C1 segment of cervical spinal cord (tissue), 14 donors: ENCODE measurements around the gene PIGN.

Experiments used
- DNase-seq, 14 donors: peaks; one replicate each; lab custom pipeline; 2025; lab: John Stamatoyannopoulos, UW

Gene PIGN, protein sequence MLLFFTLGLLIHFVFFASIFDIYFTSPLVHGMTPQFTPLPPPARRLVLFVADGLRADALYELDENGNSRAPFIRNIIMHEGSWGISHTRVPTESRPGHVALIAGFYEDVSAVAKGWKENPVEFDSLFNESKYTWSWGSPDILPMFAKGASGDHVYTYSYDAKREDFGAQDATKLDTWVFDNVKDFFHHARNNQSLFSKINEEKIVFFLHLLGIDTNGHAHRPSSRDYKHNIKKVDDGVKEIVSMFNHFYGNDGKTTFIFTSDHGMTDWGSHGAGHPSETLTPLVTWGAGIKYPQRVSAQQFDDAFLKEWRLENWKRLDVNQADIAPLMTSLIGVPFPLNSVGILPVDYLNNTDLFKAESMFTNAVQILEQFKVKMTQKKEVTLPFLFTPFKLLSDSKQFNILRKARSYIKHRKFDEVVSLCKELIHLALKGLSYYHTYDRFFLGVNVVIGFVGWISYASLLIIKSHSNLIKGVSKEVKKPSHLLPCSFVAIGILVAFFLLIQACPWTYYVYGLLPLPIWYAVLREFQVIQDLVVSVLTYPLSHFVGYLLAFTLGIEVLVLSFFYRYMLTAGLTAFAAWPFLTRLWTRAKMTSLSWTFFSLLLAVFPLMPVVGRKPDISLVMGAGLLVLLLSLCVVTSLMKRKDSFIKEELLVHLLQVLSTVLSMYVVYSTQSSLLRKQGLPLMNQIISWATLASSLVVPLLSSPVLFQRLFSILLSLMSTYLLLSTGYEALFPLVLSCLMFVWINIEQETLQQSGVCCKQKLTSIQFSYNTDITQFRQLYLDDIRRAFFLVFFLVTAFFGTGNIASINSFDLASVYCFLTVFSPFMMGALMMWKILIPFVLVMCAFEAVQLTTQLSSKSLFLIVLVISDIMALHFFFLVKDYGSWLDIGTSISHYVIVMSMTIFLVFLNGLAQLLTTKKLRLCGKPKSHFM

DNA sequence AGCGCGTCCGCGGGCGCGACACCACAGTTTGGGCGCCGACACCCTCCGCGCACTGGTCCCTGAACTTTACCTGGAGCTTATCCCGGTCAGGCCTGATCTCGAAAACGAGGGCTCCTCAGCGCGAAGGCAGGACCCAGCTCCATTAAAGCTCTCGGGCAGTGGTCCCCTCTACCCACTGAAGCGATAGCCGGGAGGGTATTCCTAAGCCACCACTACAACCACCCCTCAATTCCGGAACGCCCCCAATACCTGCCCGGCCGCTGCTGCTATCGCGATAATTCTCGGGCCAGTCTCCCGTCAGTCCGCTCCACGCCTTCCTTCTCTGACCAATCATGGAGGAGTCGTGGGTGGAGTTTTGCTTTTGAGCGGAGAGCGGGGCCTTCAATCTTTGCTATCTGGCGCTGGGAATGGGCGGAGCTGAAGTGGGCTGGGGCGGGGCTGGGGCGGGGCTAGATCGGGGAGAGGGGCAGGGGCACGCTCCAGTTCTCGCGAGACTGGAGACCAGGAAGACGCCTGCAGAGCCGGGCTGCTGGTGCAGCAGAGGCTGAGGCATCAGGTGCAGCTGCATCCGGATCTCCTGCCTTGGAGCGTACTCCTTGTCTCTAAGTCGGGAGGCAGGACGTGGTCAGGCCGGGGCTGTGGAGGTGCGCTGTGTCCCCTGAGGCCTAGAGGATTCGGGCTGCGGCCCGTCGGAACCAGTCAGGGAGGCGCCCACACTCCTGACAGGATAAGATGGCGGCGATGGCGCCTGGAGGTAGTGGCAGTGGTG, at the start of gene PIGN, which contains the start of gene RELCH:
Gene PIGN (minus strand): TSS at position 283 of the 769 bp plus-strand sequence. CDS start 25,703 bp downstream, outside the sequence.
Gene RELCH (plus strand): TSS at position 482 of the 769 bp plus-strand sequence. CDS start 251 bp downstream, at position 733.
- peak; percentile 45 to 99 (median 94) for DNase-seq

DNA sequence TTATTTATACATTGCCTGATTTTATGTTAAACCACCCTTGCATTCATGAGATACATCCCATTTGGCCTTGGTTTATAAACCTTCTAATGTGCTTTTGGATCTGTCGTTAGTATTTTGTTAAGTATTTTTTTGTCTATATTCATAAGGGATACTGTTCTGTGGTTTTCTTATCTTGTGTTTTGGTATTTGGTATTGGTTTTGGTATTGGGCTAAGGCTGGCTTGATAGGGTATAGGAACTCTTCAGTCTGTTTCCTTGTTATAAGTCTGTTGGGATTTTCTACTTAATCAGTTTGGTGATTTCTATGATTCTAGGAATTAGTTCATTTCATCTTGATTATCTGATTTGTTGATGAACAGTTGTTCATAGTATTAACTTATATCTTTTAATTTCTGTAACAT, 49.4 kb upstream of the PIGN start:
- DNase-seq: no peak

DNA sequence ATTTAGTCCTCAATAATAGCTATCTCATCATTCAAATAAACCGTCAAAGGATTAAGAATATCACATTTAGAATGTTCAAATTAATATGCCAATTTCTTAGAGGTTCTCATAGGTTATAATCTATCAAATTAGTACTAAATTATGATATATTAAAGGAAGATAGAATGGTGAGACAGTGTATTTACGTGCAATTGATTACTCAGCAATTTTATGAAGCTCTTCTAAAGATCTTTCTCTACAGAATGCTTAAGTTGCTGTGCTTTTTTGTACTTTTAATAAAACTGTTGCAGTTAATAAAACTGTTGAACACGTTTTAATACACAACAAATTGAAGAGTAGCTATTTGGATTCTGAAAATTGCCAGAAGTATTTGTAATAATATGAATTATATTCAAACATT, 39.2 kb upstream of the PIGN start:
- no peak for DNase-seq

DNA sequence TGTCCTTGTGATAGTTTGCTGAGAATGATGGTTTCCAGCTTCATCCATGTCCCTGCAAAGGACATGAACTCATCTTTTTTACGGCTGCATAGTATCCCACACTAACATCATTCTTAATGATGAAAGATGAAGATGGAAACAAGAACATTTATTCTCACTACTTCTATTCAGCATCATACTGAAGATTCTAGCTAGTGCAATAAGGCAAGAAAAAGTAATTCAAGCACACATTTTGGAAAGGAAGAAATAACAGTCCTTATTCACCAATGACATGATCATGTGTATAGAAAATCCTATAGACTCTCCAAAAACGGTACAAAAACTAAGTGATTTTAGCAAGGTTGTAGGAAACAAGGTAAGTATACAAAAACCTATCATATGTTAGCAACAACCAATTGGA, 37.4 kb upstream of the PIGN start:
- no peak for DNase-seq

DNA sequence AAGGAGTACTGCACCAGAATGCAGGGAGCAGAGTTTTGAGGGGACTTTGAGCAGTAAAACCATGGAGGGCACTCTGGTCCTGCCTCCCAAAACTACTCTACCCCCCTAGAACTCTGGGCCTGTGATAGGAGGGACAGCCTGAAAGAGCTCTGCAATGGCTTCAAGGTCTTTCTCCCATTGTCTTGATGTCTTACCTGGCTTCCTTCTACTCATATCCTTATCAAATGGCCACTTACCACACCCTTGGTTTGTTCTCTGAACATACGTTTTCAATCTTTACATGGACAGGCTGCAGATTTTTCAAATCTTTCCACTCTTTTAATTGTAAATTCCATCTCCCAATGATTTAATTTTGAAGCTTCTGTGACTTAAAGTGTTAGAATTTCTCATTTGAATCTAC, 27.9 kb upstream of the PIGN start:
- no peak for DNase-seq

DNA sequence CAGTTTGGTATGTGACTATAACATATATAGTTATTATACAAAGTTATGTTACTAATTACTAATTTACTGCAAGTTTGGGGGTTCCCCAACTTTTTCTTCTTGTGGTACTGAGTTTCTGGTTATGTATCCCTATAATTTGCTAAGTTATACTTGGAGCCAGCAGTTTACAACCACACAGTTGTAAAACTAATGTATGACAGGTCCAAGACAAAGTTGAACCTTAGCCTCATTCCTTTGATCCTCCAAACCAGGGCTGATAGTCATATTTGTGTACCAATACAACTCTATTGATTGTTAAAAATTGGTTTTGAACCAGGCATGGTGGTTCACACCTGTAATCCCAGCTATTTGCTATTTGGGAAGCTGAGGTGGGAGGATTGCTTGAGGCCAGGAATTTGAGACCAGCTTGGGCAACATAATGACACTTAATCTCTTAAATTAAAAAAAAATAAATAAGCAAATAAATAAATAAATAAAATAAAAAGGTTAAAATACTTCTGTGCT, 24.5 kb upstream of the PIGN start:
- DNase-seq: no peak

DNA sequence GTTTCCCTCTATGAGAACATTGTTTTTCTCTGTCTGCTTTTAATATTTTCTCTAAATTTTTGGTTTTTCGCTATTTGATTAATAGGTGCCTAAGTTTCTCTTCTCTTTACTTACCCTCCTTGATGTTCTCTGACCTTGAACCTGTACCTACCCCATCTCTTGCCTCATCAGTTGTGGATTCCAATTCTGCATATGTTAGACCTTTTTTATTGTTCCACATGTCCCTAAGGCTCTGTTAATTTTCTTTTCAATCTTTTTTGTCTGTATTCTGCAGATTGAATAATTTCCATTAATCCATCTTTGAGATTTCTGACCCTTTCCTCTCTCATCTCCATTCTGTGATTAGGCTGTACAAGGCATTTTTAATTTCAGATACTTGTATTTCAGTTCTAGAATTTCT, 23.3 kb upstream of the PIGN start:
- no peak for DNase-seq

DNA sequence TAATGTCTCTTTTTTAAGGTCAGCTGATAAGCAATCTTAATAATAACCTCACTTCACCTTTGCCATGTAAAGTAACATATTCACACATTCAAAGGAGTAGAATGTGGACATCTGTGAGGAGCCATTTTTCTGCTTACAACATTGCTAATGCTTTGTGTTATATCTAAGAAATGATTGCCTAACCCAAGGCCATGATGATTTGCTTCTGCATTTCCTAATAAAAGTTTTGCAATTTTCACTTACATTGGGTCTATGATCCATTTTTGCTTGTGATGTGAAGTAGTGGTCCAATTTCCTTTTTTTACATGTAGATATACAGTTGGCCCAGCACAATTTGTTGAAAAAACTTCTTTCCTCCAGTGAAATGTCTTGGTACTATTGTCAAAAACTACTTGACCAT, 22.2 kb upstream of the PIGN start:
- DNase-seq: no peak

DNA sequence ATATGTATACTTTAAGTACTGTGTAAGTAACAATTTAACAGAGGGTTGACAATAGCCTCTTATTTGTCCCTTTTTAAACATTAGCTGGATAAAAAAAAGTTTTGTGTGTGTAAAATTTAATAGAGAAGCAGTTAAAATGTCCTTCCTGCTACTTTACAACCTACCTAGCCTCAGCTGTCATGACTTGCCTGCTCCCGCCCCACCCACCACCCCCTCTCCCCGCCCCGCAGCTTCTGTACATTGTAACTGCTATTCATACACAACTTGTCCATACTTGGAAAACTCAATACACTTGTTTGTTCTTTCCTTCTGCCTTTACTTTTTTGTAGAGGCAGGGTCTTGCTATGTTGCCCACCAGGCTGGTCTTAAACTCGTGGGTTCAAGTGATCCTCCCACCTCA, 19.7 kb upstream of the PIGN start:
- DNase-seq: no peak

DNA sequence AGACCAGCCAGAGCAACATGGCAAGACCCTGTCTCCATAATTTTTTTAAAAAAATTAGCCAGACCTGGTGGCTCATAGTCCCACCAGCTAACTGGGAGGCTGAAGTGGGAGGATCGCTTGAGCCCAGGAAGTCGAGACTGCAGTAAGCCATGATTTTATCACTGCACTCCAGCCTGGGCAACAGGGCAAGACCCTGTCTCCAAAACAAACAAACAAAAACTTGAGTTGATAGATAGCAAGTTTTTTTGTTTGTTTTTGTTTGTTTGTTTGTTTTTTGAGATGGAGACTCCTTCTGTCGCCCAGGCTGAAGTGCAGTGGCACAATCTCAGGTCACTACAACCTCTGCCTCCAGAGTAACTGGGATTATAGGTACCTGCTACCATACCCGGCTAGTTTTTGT, 19.0 kb upstream of the PIGN start:
- DNase-seq: no peak

DNA sequence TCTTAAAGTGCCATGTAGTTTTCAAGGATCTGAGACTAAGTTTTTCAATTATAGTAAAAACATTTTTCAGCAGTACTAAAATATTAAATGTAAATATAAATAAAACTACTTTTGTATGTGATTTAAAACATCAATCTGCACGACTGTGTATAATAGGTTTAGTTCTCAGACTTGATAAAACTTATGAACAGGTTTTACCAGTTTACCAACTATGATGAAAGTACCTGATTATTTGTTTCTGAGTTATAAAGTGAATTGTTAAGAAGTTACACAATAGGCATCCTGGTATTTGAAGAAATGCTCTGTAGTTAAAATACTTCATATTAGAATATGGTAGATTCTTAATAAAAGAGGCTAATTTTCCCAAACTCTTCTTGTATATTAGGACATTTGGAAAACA, 15.0 kb upstream of the PIGN start:
- no peak for DNase-seq

DNA sequence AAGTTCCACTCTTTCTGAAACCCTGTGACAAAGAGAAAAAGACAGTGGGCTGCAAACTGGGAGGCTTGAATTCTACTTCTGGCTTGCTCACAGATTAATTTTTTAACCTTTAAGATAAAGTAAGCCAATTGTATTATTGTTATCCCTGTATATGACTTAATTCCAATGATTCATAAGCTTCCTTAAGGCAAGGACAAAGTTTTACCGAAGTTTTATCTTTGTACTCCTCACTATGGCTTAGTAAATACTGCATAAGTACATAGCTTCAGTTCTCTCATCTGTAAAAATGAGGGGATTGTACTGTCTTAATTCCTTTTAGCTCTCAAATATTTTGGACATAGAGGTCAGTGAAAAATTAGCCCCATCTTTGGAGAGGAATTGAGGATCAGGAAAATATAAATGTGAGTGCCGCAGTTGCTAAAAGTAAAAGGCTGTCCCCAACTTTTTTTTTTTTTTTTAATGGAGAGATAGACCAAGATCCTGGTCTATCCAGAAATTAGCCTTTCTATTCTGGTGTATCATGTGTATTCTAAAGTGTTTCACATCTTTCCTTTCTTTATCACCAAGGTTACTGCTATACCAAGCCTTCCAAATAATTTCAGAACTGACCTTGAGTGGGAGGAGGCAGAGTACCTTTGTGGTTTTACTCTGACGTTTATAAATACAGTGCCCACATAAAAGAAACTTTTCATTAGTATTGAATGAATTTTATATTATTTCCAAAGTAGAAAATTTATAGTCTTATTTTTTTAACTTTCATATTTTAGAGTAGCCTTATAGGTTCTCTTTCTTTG, 13.5 kb upstream of the PIGN start:
- DNase-seq: no peak

DNA sequence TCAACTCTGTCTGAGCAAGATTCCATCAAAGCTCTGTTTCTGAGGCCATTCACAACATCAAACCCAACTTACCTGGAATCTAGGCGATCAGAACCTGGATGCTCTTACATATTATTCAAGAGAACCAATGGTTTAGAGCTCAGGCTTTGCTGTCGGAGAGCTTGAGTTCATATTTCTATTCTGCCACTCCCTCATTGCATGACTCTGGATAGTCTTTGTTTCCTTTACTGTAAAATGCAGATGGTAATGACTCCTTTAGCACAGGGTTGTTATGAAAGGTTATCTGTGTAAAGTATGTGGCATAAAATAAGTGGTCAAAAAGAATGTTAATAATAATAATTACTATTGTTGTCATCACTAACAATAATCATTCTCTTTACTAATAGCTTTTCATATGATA, 12.8 kb upstream of the PIGN start:
- no peak for DNase-seq

DNA sequence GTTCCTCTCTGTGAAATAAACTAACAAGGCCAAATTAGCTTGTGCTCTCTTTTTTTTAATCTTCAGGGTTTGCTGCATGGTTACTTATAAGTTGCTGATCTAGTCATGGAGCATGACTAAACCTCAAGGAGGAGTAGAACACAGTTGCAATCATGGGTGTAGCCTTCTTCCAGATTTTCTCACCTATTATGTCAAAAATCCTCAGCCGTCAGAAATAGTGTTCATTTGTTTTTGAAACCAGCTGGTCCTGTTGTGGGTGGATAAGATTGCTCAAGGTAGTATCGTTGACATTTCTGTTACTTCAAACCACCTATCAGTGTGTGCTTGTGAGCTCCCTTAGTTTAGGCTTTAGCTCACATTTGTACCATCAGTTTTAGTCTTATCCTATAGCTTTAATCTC, 11.4 kb upstream of the PIGN start:
- no peak for DNase-seq

DNA sequence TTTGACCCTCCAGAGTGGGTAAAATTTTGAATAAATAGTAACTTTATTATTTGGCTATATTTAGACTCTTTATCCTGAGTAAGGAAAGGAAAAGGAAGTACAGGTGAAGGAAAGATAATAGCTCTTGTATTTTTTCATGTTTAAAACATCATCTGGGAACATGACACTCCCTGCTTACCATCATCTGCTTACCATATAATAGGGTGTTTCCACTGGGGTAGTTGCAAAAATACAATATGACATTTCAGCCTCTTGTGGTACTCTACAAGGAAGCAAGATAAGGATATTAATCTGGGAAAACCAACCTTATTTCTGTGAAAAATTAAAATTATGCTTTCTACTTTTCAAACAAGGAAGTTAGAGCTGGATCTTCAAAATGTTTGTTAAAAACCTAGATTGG, 10.1 kb upstream of the PIGN start:
- no peak for DNase-seq

DNA sequence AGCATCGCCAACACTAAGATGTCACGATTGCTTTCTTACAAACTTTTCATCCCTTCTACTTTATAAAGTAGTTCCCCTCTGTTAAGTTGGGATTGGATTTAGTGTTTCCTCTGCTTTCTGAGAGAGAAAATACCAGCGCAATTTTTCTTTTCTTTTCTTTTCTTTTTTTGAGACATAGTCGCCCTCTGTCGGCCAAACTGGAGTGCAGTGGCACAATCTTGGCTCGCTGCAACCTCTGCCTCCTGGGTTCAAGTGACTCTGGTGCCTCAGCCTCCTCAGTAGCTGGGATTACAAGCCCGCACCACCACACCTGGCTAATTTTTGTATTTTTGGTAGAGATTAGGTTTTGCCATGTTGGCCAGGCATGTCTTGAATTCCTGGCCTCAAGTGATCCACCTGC, 9.2 kb upstream of the PIGN start:
- DNase-seq: no peak

DNA sequence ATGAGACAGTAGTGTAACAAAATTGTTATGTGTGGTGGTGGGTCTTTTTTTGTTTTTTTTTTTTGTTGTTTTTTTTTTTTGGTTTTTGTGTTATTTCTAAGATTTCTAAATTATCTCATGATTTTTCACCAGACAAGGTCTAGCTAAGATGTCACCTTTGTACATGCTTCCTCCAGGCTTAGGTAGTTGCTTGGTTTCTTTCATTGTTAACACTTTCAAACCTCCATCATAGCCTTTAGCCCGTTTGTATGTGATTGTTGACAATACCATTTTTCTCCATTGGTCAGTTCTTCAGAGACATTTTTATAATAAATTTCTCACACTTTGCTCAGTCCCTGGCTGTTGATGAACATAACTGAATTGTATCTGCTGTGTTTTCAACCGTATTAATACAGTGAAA, 2.4 kb upstream of the PIGN start:
- DNase-seq: no peak

DNA sequence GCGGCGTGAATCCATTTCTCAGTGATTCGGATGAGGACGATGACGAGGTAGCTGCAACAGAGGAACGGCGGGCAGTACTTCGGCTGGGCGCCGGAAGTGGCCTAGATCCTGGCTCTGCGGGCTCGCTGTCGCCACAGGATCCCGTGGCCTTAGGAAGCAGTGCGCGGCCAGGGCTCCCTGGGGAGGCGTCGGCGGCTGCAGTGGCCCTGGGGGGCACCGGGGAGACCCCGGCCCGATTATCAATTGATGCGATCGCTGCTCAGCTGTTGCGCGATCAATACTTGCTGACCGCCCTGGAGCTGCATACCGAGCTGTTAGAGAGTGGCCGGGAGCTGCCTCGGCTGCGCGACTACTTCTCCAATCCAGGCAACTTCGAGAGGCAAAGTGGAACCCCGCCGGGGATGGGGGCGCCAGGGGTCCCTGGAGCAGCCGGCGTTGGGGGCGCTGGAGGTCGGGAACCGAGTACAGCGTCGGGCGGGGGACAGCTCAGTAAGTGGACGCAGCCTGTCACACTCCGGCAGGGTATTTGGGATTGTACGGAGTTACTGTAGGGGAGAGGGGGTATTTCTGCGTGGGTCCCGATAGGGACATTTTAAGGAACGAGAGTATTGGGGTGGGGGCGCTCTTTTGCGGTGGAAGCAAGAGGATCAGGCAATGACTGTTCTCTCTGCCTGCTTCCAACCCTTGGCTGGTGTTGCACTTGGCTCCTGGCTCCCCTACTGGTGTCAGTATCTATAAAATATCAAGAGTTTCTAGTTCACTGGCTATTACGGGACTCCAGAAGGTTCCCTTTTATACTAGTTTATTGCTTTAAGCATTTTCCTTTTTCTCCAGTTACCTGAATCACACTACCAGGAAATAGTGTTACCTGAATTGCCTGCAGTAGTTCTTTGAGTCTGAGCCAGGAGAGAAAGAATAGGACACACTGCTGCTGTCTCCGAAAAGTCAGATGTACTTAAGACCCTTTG, 971 bp upstream of the PIGN start:
- peak in 7 of 14 donors; percentile 10 to 54 (median 43) for DNase-seq

DNA sequence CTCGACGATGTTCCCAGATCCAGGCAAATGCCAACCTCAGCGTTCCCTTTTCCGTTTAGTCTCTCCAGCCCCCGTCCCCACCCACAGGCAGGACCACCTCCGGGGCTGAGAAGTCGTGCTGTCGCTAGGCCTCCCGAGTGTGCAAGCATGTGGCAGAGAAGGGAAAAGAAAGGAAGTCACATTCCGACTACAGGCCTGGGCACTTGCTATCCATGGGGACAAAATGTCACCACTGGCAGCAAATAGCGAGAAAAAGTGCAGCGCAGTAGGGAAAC, 420 bp downstream of the PIGN start:
- no peak for DNase-seq
